GM12892 (cell line): Measurements from ENCODE around the gene TMED4.

Source experiments
- POLR2A ChIP-seq: IDR thresholded peaks from 2 replicates; pipeline ENCODE4 v1.6.1; 2011; ENCODE audit warnings: low read depth, low read length, control low read depth
- POLR2AphosphoS5 ChIP-seq: IDR thresholded peaks from 2 replicates; pipeline ENCODE4 v1.6.1; 2011; ENCODE audit warnings: low read depth, low read length, control low read depth
- TAF1 ChIP-seq: IDR thresholded peaks from 2 replicates; pipeline ENCODE4 v1.6.1; 2011; ENCODE audit warnings: low read depth, mild to moderate bottlenecking, control low read depth, low read length, borderline replicate concordance

DNA sequence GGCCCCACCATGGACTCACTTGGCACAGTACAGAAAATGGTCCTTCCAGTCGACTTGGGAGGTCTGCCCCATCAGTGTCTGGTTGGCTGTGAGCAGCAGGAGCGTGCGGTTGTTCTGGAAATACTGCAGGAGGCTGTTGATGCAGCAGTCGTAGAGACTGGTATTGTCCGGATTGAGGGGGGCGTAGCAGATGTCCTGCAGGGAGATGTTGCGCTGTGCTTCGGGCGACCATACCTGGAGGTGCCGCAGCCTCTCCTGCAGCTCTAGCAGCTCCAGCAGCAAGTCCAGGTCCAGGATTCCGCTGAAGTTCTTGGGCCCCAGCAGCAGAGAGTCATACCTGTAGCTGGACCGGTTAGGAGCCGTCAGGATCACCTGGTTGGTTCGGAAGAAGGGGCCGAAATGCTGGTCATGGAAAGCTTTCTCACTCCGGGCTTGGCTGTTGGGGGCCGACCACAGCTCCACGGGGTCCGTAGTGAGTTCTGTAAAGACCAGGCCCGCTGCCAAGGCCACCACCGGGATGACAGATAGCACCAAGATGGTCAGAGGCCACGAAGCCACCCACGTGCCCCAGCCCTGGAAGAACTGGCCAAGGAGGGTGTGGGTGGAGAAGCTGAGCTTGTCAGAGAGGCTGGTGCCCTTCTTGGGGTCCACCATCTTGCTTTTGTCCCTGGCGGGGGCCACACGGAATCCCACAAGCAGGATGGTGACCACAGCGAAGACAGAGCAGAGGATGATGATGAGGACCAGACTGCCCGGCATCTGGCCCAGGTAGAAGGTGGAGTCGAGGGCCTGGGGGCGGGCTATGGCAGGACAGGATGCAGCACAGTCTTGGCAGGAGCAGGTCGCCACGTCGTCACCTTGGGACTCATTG, 43.0 kb downstream of the TMED4 start:
- TF ChIP-seq POLR2A (no peak), POLR2AphosphoS5 (no peak), TAF1 (no peak)
